A549 (cell line): Measurements from ENCODE around the gene FTH1.

ENCODE experiments used
- CBX2 ChIP-seq: fragments of 200-600 bp; sonication (generic); IDR thresholded peaks from 2 replicates; pipeline ENCODE4 v1.6.1; 2016; ENCODE audit warnings: low read depth, mild to moderate bottlenecking, borderline replicate concordance
- EHMT2 ChIP-seq: fragments of 200-600 bp; sonication (generic); IDR thresholded peaks from 2 replicates; pipeline ENCODE4 v1.6.1; 2016; ENCODE audit warnings: antibody characterized with exemption, low read depth, mild to moderate bottlenecking, moderate library complexity
- EP300 ChIP-seq, 2 experiments: fragments of >200 bp; sonication (Bioruptor Twin); formaldehyde crosslinking; IDR thresholded peaks; 2 replicates in 1 of 2; 3 replicates in 1 of 2; pipeline ENCODE4 v1.6.1; 2016 to 2017
- FOXS1 ChIP-seq: fragments of 250-450 bp; sonication (Bioruptor Pico); IDR thresholded peaks from 2 replicates; pipeline ENCODE4 v1.5.0; 2020; ENCODE audit warnings: mild to moderate bottlenecking, moderate library complexity
- HOXA7 ChIP-seq: fragments of 250-450 bp; sonication (Bioruptor Pico); IDR thresholded peaks from 2 replicates; pipeline ENCODE4 v1.5.0; 2020; ENCODE audit warnings: mild to moderate bottlenecking, moderate library complexity
- KDM1A ChIP-seq: fragments of 200-600 bp; sonication (generic); IDR thresholded peaks from 2 replicates; pipeline ENCODE4 v1.6.1; 2016; ENCODE audit warnings: low read depth, mild to moderate bottlenecking
- NR3C1 ChIP-seq: fragments of >200 bp; sonication (Bioruptor Twin); formaldehyde crosslinking; IDR thresholded peaks from 3 replicates; pipeline ENCODE4 v1.6.1; 2017
- POLR2A ChIP-seq: IDR thresholded peaks from 2 replicates; pipeline ENCODE4 v1.6.1; 2012; ENCODE audit warnings: mild to moderate bottlenecking, low read length
- RAD21 ChIP-seq, 2 experiments: fragments of >200 bp in 1 of 2; sonication (Bioruptor Twin) in 1 of 2; formaldehyde crosslinking in 1 of 2; IDR thresholded peaks in 1 of 2; conservative IDR thresholded peaks in 1 of 2; 2 replicates in 1 of 2; 3 replicates in 1 of 2; pipeline ENCODE4 v1.6.1; 2012 to 2018; ENCODE audit warnings: inconsistent platforms in 1 of 2
- RCOR1 ChIP-seq: fragments of 150-350 bp; IDR thresholded peaks from 2 replicates; pipeline ENCODE4 v1.6.1; 2014; ENCODE audit warnings: antibody characterized with exemption, low read length, low read depth
- RFX5 ChIP-seq: fragments of 450-650 bp; IDR thresholded peaks from 2 replicates; pipeline ENCODE4 v1.7.1; 2014; ENCODE audit warnings: antibody characterized with exemption, mild to moderate bottlenecking, moderate library complexity
- ZC3H11A ChIP-seq: fragments of 450-650 bp; IDR thresholded peaks from 2 replicates; pipeline ENCODE4 v1.6.1; 2014; ENCODE audit warnings: antibody characterized with exemption, mild to moderate bottlenecking
- TF ChIP-seq, protein P1 (sequence below): fragments of >200 bp; sonication (Bioruptor Twin); formaldehyde crosslinking; IDR thresholded peaks from 3 replicates; pipeline ENCODE4 v1.5.1; 2016

DNA sequence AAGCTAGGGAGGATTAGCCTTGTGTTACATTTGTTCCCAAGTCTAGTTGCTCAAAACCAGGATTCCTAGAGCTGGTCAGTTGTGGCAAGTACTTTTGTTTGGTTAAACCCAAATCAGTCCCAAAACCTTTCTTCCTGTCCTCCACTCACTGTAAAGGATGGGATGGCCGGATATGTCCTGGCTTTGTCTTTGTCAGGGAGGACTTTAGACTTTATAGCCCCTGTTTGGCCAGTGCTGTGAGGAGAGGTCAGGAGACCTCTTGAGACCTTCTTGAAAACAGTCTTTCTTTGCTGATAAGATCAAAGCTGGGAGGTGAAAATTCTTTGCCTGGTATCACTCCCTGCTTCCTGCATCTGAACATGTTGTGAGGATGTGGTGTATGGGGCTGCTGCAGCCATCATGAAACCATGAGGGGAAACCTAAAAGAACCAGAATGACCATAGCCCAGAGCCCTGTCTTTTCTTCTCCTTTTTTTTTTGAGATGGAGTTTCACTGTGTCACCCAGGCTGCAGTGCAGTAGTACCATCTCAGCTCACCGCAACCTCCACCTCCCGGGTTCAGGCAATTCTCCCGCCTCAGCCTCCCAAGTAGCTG lies 43.6 kb upstream of the FTH1 start:
- TF ChIP-seq CBX2 (no peak), EP300 (IDR thresholded peaks at IDR 0.05) (no peak), RFX5 (no peak), FOXS1 (no peak), RCOR1 (no peak), POLR2A (no peak), KDM1A (no peak), EHMT2 (no peak), ZC3H11A (no peak), NR3C1 (no peak), HOXA7 (CRISPR knock-in tag) (no peak), RAD21 (conservative IDR thresholded peaks at IDR 0.05 in 1 of 2, IDR thresholded peaks at IDR 0.05 in 1 of 2) (no peak)
- TF ChIP-seq, protein P1, sequence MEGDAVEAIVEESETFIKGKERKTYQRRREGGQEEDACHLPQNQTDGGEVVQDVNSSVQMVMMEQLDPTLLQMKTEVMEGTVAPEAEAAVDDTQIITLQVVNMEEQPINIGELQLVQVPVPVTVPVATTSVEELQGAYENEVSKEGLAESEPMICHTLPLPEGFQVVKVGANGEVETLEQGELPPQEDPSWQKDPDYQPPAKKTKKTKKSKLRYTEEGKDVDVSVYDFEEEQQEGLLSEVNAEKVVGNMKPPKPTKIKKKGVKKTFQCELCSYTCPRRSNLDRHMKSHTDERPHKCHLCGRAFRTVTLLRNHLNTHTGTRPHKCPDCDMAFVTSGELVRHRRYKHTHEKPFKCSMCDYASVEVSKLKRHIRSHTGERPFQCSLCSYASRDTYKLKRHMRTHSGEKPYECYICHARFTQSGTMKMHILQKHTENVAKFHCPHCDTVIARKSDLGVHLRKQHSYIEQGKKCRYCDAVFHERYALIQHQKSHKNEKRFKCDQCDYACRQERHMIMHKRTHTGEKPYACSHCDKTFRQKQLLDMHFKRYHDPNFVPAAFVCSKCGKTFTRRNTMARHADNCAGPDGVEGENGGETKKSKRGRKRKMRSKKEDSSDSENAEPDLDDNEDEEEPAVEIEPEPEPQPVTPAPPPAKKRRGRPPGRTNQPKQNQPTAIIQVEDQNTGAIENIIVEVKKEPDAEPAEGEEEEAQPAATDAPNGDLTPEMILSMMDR = no peak
